AML-193 (cell line): ENCODE data around the gene HAPSTR1.

ENCODE experiments used
- DNase-seq, 2 experiments: peaks; one replicate each; lab custom pipeline; 2025; lab: John Stamatoyannopoulos, UW

The HAPSTR1 gene

GRCh38 chr16:9123401-9123800 lies 32.0 kb downstream of the HAPSTR1 start:
- DNase-seq: no peak

- peak; percentile 17 to 47 for DNase-seq
Measured at GRCh38 chr16:9123871-9124270, 32.4 kb downstream of the HAPSTR1 start.

GRCh38 chr16:9124444-9124843 lies 33.0 kb downstream of the HAPSTR1 start:
- DNase-seq: no peak

GRCh38 chr16:9124908-9125584 lies 33.6 kb downstream of the HAPSTR1 start:
- no peak for DNase-seq

- DNase-seq: no peak
Measured at GRCh38 chr16:9125658-9126505, 34.4 kb downstream of the HAPSTR1 start.

GRCh38 chr16:9126609-9127008 lies 35.2 kb downstream of the HAPSTR1 start:
- no peak for DNase-seq

- DNase-seq: no peak
Measured at GRCh38 chr16:9128346-9129342, 37.2 kb downstream of the HAPSTR1 start.

GRCh38 chr16:9134306-9134705 lies 42.9 kb downstream of the HAPSTR1 start:
- no peak for DNase-seq

- peak; percentile 40 to 47 for DNase-seq
Measured at GRCh38 chr16:9134739-9135138, 43.3 kb downstream of the HAPSTR1 start.

- no peak for DNase-seq
Measured at GRCh38 chr16:9135797-9136196, 44.4 kb downstream of the HAPSTR1 start.

GRCh38 chr16:9136596-9136995 lies 45.2 kb downstream of the HAPSTR1 start:
- no peak for DNase-seq

GRCh38 chr16:9138021-9138680 lies 46.7 kb downstream of the HAPSTR1 start:
- DNase-seq: no peak

- peak; percentile 5 to 39 for DNase-seq
Measured at GRCh38 chr16:9138731-9139501, 47.5 kb downstream of the HAPSTR1 start.

- peak; percentile 12 to 13 for DNase-seq
Measured at GRCh38 chr16:9139965-9140364, 48.5 kb downstream of the HAPSTR1 start.
